Kidney (tissue), 14 donors: Measurements from ENCODE around the gene TMEM121. TPM values are rescaled to one million over a fixed set of nuclear protein-coding genes. Genes with fewer than 3 reads are reported as not detected.
"Not testable (repeated sequence)": the region's sequence is repeated elsewhere in the genome, so short reads cannot be mapped to it uniquely, and the experiment has no call there.

Source experiments
- DNase-seq, 5 donors: peaks; one replicate each; pipeline ENCODE4 v3.0.0-alpha.2; 2013 to 2020
- FAIRE-seq: peaks from 2 replicates; lab custom pipeline; 2012; peaks lifted over from hg19 to GRCh38; lab: Jason Lieb, UNC
- H3K27ac ChIP-seq, 2 donors: one replicate each; pipeline ENCODE4 v1.7.0; 2013; ENCODE audit warnings: low read depth in 2 of 2, low read length in 2 of 2, inconsistent platforms in 1 of 2
- H3K27me3 ChIP-seq: one replicate; pipeline ENCODE4 v1.7.1; 2013; ENCODE audit warnings: low read length, inconsistent platforms; ENCODE audit not compliant: control insufficient read depth, insufficient read depth
- H3K36me3 ChIP-seq, 3 donors: one replicate each; pipeline versions ENCODE4 v1.7.0 to v1.7.1; 2013; ENCODE audit warnings: low read length in 3 of 3, control low read depth in 1 of 3, inconsistent platforms in 1 of 3; ENCODE audit not compliant: insufficient read depth in 3 of 3, control insufficient read depth in 2 of 3
- H3K4me1 ChIP-seq, 3 donors: one replicate each; pipeline versions ENCODE4 v1.7.0 to v1.7.1; 2013; ENCODE audit warnings: low read length in 3 of 3, inconsistent platforms in 1 of 3, low read depth in 1 of 3; ENCODE audit not compliant: control insufficient read depth in 2 of 3, insufficient read depth in 2 of 3
- H3K4me3 ChIP-seq, 3 donors: one replicate each; pipeline versions ENCODE4 v1.7.0 to v1.8.1; 2013; ENCODE audit warnings: low read length in 3 of 3, control low read depth in 1 of 3, inconsistent platforms in 1 of 3
- H3K9ac ChIP-seq, 3 donors: one replicate each; pipeline versions ENCODE4 v1.7.0 to v1.7.1; 2013; ENCODE audit warnings: low read length in 3 of 3, control low read depth in 1 of 3, inconsistent platforms in 1 of 3
- H3K9me3 ChIP-seq, 3 donors: one replicate each; pipeline versions ENCODE4 v1.7.0 to v1.7.1; 2013; ENCODE audit warnings: low read length in 3 of 3, control low read depth in 1 of 3, inconsistent platforms in 1 of 3; ENCODE audit not compliant: control insufficient read depth in 2 of 3, insufficient read depth in 1 of 3
- CTCF ChIP-seq: IDR thresholded peaks from 3 replicates; pipeline ENCODE4 v1.5.1; 2012; ENCODE audit warnings: mild to moderate bottlenecking, moderate library complexity, borderline replicate concordance; ENCODE audit not compliant: insufficient read depth; ENCODE audit errors: extremely low read depth
- intact Hi-C: fragments of 100-400 bp; cut with DNase I; formaldehyde crosslinking; loops from one replicate; pipeline ENCODE4 v1.11.1; 2022
- polyA plus RNA-seq: library from polyadenylated mRNA; stranded (reverse); fragments of 350-450 nt; fragmentation: Illumina TruSeq; extraction: RNeasy Lipid Tissue Mini Kit (QIAGEN cat#74804); gene quantifications from one replicate; pipeline ENCODE4 v1.2.3, GENCODE V29; 2014; ENCODE audit warnings: low read depth, low replicate concordance; ENCODE audit not compliant: insufficient read depth
- total RNA-seq: library from RNA; stranded (reverse); fragmentation: NEBNext Ultra II Directional; extraction: Animal tissue kit (Norgen Biotek cat#: 25700); gene quantifications from one replicate; pipeline ENCODE4 v1.2.1, GENCODE V29; 2021
- donor health status: control.
- donor health status: control.
- donor health status: control.
- donor health status: control.
- donor health status: control.
- donor health status: DM: yes; HTN: yes; CAD: no.
- donor health status: Normal renal cell carcinoma (clear cell type).

The TMEM121 gene
- total and polyA plus RNA-seq, 2 donors from 2014 or later = 3.1 to 4.1 TPM

GRCh38 chr14:105566248-105567163 is 40.1 kb downstream of the TMEM121 start:
- H3K36me3 ChIP-seq, H3K27me3 ChIP-seq, H3K4me1 ChIP-seq, H3K4me3 ChIP-seq, FAIRE-seq, H3K9ac ChIP-seq, H3K9me3 ChIP-seq, H3K27ac ChIP-seq, intact Hi-C loops: not testable (repeated sequence)
- peak in 2 of 5 donors; percentile 5 to 61 for DNase-seq

GRCh38 chr14:105567164-105568103 is 41.1 kb downstream of the TMEM121 start:
- intact Hi-C loops = not testable (repeated sequence)
- DNase-seq = peak in 1 of 5 donors; percentile 17

GRCh38 chr14:105568140-105568843 is 41.9 kb downstream of the TMEM121 start:
- DNase-seq = peak in 1 of 5 donors; percentile 6
- H3K9ac ChIP-seq, H3K4me1 ChIP-seq, H3K36me3 ChIP-seq, H3K27me3 ChIP-seq, H3K27ac ChIP-seq, H3K9me3 ChIP-seq, H3K4me3 ChIP-seq, intact Hi-C loops, FAIRE-seq: not testable (repeated sequence)

More at GRCh38 chr14:105567164-105568103, 41.1 kb downstream of the TMEM121 start:
- H3K9ac ChIP-seq, FAIRE-seq, H3K27me3 ChIP-seq, H3K4me1 ChIP-seq, H3K27ac ChIP-seq, H3K9me3 ChIP-seq, H3K4me3 ChIP-seq, H3K36me3 ChIP-seq: not testable (repeated sequence)

GRCh38 chr14:105568859-105569766 is 42.7 kb downstream of the TMEM121 start:
- H3K27ac ChIP-seq = no peak overlapping the region

More at GRCh38 chr14:105568859-105569766, 42.7 kb downstream of the TMEM121 start:
- H3K4me1 ChIP-seq = no peaks in the 10 kb centered on the region
- DNase-seq = peak in 1 of 5 donors; percentile 2
- no peaks in the 10 kb centered on the region for H3K27me3 ChIP-seq
- H3K4me3 ChIP-seq = no peak overlapping the region
- intact Hi-C loops = no loop called here
- peaks cover 0 to 9% (median 0%) of the 10 kb centered on the region in 3 donors for H3K9me3 ChIP-seq
- no peak overlapping the region for H3K9ac ChIP-seq
- no peaks in the 10 kb centered on the region for H3K36me3 ChIP-seq
- no peak for FAIRE-seq
- TF ChIP-seq CTCF = no peak
